ENCODE results near the gene KRTAP1-1. TPM values are rescaled to one million over a fixed set of nuclear protein-coding genes. Genes with fewer than 3 reads are reported as not detected.

KRTAP1-1 gene
- total and polyA plus RNA-seq, 2 experiments from 2014 or later: not detected

DNA sequence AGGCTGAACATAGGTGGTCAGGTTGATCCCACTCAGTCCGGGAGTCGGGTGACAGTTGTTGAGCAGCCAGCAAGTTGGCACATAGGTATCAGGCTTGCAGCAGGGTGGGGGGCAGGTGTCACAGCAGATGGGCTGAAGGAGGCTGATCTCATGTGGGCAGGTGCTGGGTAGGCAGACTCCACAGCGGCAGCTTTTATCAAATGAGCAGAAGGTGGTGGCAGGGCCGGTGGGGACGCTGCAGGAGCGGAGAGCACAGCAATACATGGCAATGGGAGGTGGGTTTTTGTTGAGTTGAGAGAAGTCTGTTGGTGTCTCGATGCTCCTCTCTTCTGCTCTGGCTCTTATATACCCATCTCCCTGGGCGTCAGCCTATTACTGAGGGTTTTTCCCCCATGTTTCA lies 32.4 kb downstream of the KRTAP1-1 start, which contains the start of gene KRTAP3-1 (continued):
- no peak for TF ChIP-seq ZNF114 (CRISPR knock-in tag; IDR thresholded peaks at IDR 0.05)
- TF ChIP-seq, protein P1, sequence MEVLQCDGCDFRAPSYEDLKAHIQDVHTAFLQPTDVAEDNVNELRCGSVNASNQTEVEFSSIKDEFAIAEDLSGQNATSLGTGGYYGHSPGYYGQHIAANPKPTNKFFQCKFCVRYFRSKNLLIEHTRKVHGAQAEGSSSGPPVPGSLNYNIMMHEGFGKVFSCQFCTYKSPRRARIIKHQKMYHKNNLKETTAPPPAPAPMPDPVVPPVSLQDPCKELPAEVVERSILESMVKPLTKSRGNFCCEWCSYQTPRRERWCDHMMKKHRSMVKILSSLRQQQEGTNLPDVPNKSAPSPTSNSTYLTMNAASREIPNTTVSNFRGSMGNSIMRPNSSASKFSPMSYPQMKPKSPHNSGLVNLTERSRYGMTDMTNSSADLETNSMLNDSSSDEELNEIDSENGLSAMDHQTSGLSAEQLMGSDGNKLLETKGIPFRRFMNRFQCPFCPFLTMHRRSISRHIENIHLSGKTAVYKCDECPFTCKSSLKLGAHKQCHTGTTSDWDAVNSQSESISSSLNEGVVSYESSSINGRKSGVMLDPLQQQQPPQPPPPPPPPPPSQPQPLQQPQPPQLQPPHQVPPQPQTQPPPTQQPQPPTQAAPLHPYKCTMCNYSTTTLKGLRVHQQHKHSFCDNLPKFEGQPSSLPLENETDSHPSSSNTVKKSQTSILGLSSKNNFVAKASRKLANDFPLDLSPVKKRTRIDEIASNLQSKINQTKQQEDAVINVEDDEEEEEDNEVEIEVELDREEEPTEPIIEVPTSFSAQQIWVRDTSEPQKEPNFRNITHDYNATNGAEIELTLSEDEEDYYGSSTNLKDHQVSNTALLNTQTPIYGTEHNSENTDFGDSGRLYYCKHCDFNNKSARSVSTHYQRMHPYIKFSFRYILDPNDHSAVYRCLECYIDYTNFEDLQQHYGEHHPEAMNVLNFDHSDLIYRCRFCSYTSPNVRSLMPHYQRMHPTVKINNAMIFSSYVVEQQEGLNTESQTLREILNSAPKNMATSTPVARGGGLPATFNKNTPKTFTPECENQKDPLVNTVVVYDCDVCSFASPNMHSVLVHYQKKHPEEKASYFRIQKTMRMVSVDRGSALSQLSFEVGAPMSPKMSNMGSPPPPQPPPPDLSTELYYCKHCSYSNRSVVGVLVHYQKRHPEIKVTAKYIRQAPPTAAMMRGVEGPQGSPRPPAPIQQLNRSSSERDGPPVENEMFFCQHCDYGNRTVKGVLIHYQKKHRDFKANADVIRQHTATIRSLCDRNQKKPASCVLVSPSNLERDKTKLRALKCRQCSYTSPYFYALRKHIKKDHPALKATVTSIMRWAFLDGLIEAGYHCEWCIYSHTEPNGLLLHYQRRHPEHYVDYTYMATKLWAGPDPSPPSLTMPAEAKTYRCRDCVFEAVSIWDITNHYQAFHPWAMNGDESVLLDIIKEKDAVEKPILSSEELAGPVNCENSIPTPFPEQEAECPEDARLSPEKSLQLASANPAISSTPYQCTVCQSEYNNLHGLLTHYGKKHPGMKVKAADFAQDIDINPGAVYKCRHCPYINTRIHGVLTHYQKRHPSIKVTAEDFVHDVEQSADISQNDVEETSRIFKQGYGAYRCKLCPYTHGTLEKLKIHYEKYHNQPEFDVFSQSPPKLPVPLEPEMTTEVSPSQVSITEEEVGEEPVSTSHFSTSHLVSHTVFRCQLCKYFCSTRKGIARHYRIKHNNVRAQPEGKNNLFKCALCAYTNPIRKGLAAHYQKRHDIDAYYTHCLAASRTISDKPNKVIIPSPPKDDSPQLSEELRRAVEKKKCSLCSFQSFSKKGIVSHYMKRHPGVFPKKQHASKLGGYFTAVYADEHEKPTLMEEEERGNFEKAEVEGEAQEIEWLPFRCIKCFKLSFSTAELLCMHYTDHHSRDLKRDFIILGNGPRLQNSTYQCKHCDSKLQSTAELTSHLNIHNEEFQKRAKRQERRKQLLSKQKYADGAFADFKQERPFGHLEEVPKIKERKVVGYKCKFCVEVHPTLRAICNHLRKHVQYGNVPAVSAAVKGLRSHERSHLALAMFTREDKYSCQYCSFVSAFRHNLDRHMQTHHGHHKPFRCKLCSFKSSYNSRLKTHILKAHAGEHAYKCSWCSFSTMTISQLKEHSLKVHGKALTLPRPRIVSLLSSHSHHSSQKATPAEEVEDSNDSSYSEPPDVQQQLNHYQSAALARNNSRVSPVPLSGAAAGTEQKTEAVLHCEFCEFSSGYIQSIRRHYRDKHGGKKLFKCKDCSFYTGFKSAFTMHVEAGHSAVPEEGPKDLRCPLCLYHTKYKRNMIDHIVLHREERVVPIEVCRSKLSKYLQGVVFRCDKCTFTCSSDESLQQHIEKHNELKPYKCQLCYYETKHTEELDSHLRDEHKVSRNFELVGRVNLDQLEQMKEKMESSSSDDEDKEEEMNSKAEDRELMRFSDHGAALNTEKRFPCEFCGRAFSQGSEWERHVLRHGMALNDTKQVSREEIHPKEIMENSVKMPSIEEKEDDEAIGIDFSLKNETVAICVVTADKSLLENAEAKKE (CRISPR knock-in tag; IDR thresholded peaks at IDR 0.05): no peak
- no peak for TF ChIP-seq CREB1 (CRISPR knock-in tag; IDR thresholded peaks at IDR 0.05; ENCODE audit: low read depth)
- no peak for TF ChIP-seq EZH2 (IDR thresholded peaks at IDR 0.05; ENCODE audit: low read depth, unreplicated experiment)
- TF ChIP-seq STAT1 (IDR thresholded peaks at IDR 0.05; ENCODE audit: unreplicated experiment): no peak
- TF ChIP-seq JUNB (IDR thresholded peaks at IDR 0.05; ENCODE audit: unreplicated experiment): no peak
- no peak for TF ChIP-seq NANOG (IDR thresholded peaks at IDR 0.05; ENCODE audit: borderline replicate concordance)

DNA sequence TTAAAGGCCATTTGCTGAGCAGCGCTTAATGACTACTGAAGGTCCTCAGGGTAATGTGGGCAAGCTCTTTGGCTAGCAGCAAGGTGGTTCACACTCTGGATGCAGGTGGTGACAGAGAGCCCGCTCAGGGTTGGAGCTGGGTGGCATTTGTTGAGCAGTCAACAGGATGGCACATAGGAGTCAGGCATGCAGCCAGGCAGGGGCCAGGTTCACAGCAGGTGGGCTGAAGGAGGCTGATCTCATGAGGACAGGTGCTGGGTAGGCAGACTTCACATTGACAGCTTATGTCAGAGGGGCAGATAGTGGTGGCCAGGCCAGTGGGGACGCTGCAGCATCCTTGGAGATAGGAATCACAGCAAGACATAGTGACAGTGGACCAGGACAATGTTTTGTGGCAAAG lies 36.9 kb downstream of the KRTAP1-1 start:
- no peak overlapping the region for H3K4me2 ChIP-seq
- ATAC-seq: no peak
- Mint-ChIP-seq H3K27me3 (ENCODE audit: insufficient read depth, low read depth, poor library complexity) (peaks cover 1% of the 10 kb centered on the region), H3K36me3 (ENCODE audit: low read depth) (no peaks in the 10 kb centered on the region), H3K9me3 (no peaks in the 10 kb centered on the region), H3K27ac (no peak overlapping the region), H3K4me1 (peaks cover 8% of the 10 kb centered on the region; the same call in 2 of the 3 replicates), H3K4me3 (no peak overlapping the region)
- no peak for DNase-seq (ENCODE audit: low spot score)
- H3K79me2 ChIP-seq (replicated peaks; ENCODE audit: insufficient read depth): no peaks in the 10 kb centered on the region
- no peak overlapping the region for H3K27ac ChIP-seq (ENCODE audit: low read depth)
- no peaks in the 10 kb centered on the region for H3K9me2 ChIP-seq (ENCODE audit: insufficient read depth)
- peaks cover 9% of the 10 kb centered on the region for H3K4me1 ChIP-seq (ENCODE audit: insufficient read depth)
- H2AFZ ChIP-seq: no peak overlapping the region
- no peaks in the 10 kb centered on the region for H4K20me1 ChIP-seq (replicated peaks; ENCODE audit: insufficient read depth)
- H3F3A ChIP-seq (replicated peaks; ENCODE audit: low read depth): no peaks in the 10 kb centered on the region
- no peaks in the 10 kb centered on the region for H3K27me3 ChIP-seq (ENCODE audit: insufficient read depth)
- no peak overlapping the region for H3K4me3 ChIP-seq
- no peaks in the 10 kb centered on the region for H3K36me3 ChIP-seq (ENCODE audit: insufficient read depth)
- TF ChIP-seq, protein P2, sequence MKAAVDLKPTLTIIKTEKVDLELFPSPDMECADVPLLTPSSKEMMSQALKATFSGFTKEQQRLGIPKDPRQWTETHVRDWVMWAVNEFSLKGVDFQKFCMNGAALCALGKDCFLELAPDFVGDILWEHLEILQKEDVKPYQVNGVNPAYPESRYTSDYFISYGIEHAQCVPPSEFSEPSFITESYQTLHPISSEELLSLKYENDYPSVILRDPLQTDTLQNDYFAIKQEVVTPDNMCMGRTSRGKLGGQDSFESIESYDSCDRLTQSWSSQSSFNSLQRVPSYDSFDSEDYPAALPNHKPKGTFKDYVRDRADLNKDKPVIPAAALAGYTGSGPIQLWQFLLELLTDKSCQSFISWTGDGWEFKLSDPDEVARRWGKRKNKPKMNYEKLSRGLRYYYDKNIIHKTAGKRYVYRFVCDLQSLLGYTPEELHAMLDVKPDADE (IDR thresholded peaks at IDR 0.05): no peak
- TF ChIP-seq CREB1 (CRISPR knock-in tag; IDR thresholded peaks at IDR 0.05; ENCODE audit: low read depth) (no peak), ZNF331 (CRISPR knock-in tag; IDR thresholded peaks at IDR 0.05; ENCODE audit: low read depth) (no peak), JUNB (IDR thresholded peaks at IDR 0.05; ENCODE audit: unreplicated experiment) (no peak), EZH2 (IDR thresholded peaks at IDR 0.05; ENCODE audit: low read depth, unreplicated experiment) (no peak), ZNF114 (CRISPR knock-in tag; IDR thresholded peaks at IDR 0.05) (no peak), EZH2phosphoT487 (IDR thresholded peaks at IDR 0.05; ENCODE audit: unreplicated experiment) (no peak)

Data from GM23338 (cell line).